B cell (primary cell): ENCODE data around the gene S100A3. TPM values are rescaled to one million over a fixed set of nuclear protein-coding genes. Genes with fewer than 3 reads are reported as not detected.

Experiments used
- ATAC-seq: fragments of 200-7000 bp; cut with Tn5 transposase; one replicate; pipeline ENCODE4 v1.10.0; 2021; ENCODE audit warnings: low read depth, mild to moderate bottlenecking, moderate number of reproducible peaks, moderate library complexity
- CTCF ChIA-PET: fragments of 350-600 bp; sonication (Branson Sonifier 250); formaldehyde crosslinking; loops from one replicate; lab custom pipeline; 2021; ENCODE audit warnings: antibody characterized with exemption, inconsistent platforms; lab: Charles Lee
- POLR2A ChIA-PET: fragments of 350-600 bp; sonication (Branson Sonifier 250); formaldehyde crosslinking; loops from one replicate; lab custom pipeline; 2021; ENCODE audit warnings: antibody characterized with exemption; lab: Charles Lee
- DNase-seq: peaks from one replicate; pipeline ENCODE4 v3.0.0; 2013
- H2AFZ ChIP-seq: 2 replicates; pipeline ENCODE4 v1.6.1; 2012; ENCODE audit warnings: mild to moderate bottlenecking, low read depth, low read length; ENCODE audit not compliant: insufficient read depth, poor library complexity, severe bottlenecking
- H3K27ac ChIP-seq, 2 donors: 1 replicate in 1 of 2; 2 replicates in 1 of 2; pipeline ENCODE4 v1.5.1; 2012 to 2013; ENCODE audit warnings: low read length in 2 of 2, mild to moderate bottlenecking in 2 of 2, moderate library complexity in 1 of 2
- H3K27me3 ChIP-seq, 4 experiments: fragments of 200-600 bp in 1 of 4; sonication (generic) in 1 of 4; replicated peaks in 1 of 4; 1 replicate in 2 of 4; 2 replicates in 2 of 4; pipeline versions ENCODE4 v1.6.1 to v1.7.0; 2013 to 2016; ENCODE audit warnings: low read length in 3 of 4, mild to moderate bottlenecking in 2 of 4, mixed read lengths in 1 of 4, moderate library complexity in 1 of 4; ENCODE audit not compliant: insufficient read depth in 4 of 4, control insufficient read depth in 3 of 4; ENCODE audit errors: control extremely low read depth in 1 of 4
- H3K36me3 ChIP-seq, 2 experiments: replicated peaks in 1 of 2; 1 replicate in 1 of 2; 2 replicates in 1 of 2; pipeline versions ENCODE4 v1.6.1 to v1.7.1; 2013; ENCODE audit warnings: low read length in 1 of 2; ENCODE audit not compliant: insufficient read depth in 2 of 2, control insufficient read depth in 1 of 2; ENCODE audit errors: control extremely low read depth in 1 of 2, extremely low read depth in 1 of 2
- H3K4me1 ChIP-seq, 2 donors: fragments of 200-600 bp in 1 of 2; sonication (generic) in 1 of 2; 1 replicate in 1 of 2; 2 replicates in 1 of 2; pipeline versions ENCODE4 v1.5.1 to v1.6.1; 2013 to 2017; ENCODE audit warnings: low read length in 2 of 2; ENCODE audit not compliant: control insufficient read depth in 2 of 2, insufficient read depth in 2 of 2
- H3K4me2 ChIP-seq: replicated peaks from 2 replicates; pipeline ENCODE3; 2012; ENCODE audit warnings: mild to moderate bottlenecking, low read depth, low read length; ENCODE audit not compliant: poor library complexity, severe bottlenecking
- H3K4me3 ChIP-seq, 5 experiments: fragments of 200-600 bp in 1 of 5; sonication (generic) in 1 of 5; 1 replicate in 3 of 5; 2 replicates in 2 of 5; pipeline versions ENCODE4 v1.5.1 to v1.7.0; 2011 to 2016; ENCODE audit warnings: low read length in 4 of 5, mild to moderate bottlenecking in 4 of 5, low read depth in 2 of 5, control low read depth in 1 of 5, moderate library complexity in 1 of 5; ENCODE audit not compliant: insufficient read depth in 1 of 5; ENCODE audit errors: control extremely low read depth in 1 of 5, extremely low read depth in 1 of 5
- H3K79me2 ChIP-seq: fragments of 200-600 bp; sonication (generic); one replicate; pipeline ENCODE4 v1.6.0; 2016; ENCODE audit warnings: low read length; ENCODE audit not compliant: control insufficient read depth, insufficient read depth
- H3K9ac ChIP-seq: fragments of 200-600 bp; sonication (generic); 2 replicates; pipeline ENCODE4 v1.6.1; 2017; ENCODE audit warnings: mild to moderate bottlenecking, low read length, moderate library complexity
- H3K9me3 ChIP-seq, 3 donors: one replicate each; pipeline versions ENCODE4 v1.6.1 to v1.7.1; 2013; ENCODE audit warnings: low read length in 2 of 3; ENCODE audit not compliant: control insufficient read depth in 2 of 3, insufficient read depth in 1 of 3; ENCODE audit errors: control extremely low read depth in 1 of 3
- H4K20me1 ChIP-seq: 2 replicates; pipeline ENCODE4 v1.6.0; 2012; ENCODE audit warnings: mild to moderate bottlenecking, low read length; ENCODE audit not compliant: insufficient read depth, control insufficient read depth, poor library complexity, severe bottlenecking
- H3K27ac Mint-ChIP-seq: one replicate; pipeline ENCODE4 v1.8.0; 2021; ENCODE audit warnings: mixed read lengths
- H3K27me3 Mint-ChIP-seq: one replicate; pipeline ENCODE4 v1.8.0; 2021; ENCODE audit warnings: mixed read lengths
- H3K4me1 Mint-ChIP-seq: one replicate; pipeline ENCODE4 v1.8.0; 2021; ENCODE audit warnings: mixed read lengths
- H3K4me3 Mint-ChIP-seq: one replicate; pipeline ENCODE4 v1.8.0; 2021; ENCODE audit warnings: mixed read lengths
- H3K9me3 Mint-ChIP-seq: one replicate; pipeline ENCODE4 v1.8.0; 2022; ENCODE audit warnings: mixed read lengths; ENCODE audit not compliant: insufficient read depth
- CTCF ChIP-seq: fragments of 200-600 bp; IDR thresholded peaks from one replicate; pipeline ENCODE4 v1.8.0; 2022; ENCODE audit warnings: antibody characterized with exemption, mild to moderate bottlenecking
- EZH2 ChIP-seq: IDR thresholded peaks from 2 replicates; pipeline ENCODE4 v1.6.1; 2012; ENCODE audit warnings: borderline replicate concordance, low read depth, mild to moderate bottlenecking, moderate library complexity, low read length; ENCODE audit not compliant: insufficient read depth, poor library complexity, severe bottlenecking
- WGBS: methylation state at CpG from one replicate; pipeline ENCODE4 v1.1.5; 2013; ENCODE audit warnings: missing lambda C conversion rate; ENCODE audit not compliant: insufficient coverage; 5-methylcytosine and 5-hydroxymethylcytosine counted together
- intact Hi-C: fragments of 100-400 bp; cut with micrococcal nuclease; formaldehyde crosslinking; loops from one replicate; pipeline ENCODE4 v1.10.0; 2022
- polyA plus RNA-seq: library from polyadenylated mRNA; depleted of rRNA; stranded (reverse); fragments of >200 nt; gene quantifications from 2 replicates; pipeline ENCODE4 v1.2.3, GENCODE V29; 2012
- total RNA-seq, 2 donors: library from RNA; stranded (reverse); fragments of 120-200 nt in 1 of 2; gene quantifications; 1 replicate in 1 of 2; 2 replicates in 1 of 2; pipeline versions ENCODE4 v1.2.3 to v1.2.4, GENCODE V29; 2013 to 2022

The S100A3 gene
- total and polyA plus RNA-seq, 2 donors (not counting 1 experiment from before 2014, with no cell fraction given): not detected

- intact Hi-C loops: loop anchor here (10.0 kb wide), 2 partner anchors 100 to 140 kb away; partner anchors contain the start of genes CHTOP, ILF2 and NPR1
- POLR2A ChIA-PET: interaction anchor here (0.8 to 2.8 kb wide), 9 partner anchors 10 to 685 kb away, joined by 3 to 20 read pairs (median 5); partner anchors contain the start of genes S100A2 and S100A4
- H3K36me3 ChIP-seq: peaks cover 0 to 4% of the 10 kb centered on the region in 2 experiments
- peaks cover 10% of the 10 kb centered on the region for H3K79me2 ChIP-seq
- peak overlapping the region; percentile 96 for H3K27ac Mint-ChIP-seq
- no peaks in the 10 kb centered on the region for H4K20me1 ChIP-seq
- TF ChIP-seq CTCF: no peak
- TF ChIP-seq EZH2: no peak
- peak overlapping the region; percentile 86 for H3K9ac ChIP-seq
- ATAC-seq (no peak), DNase-seq (no peak)
- peak overlapping the region; percentile 96 for H3K4me2 ChIP-seq
- no peaks in the 10 kb centered on the region for H3K27me3 Mint-ChIP-seq
- CTCF ChIA-PET: interaction anchor here (0.9 to 10.9 kb wide), 11 partner anchors 12 to 137 kb away, joined by 3 to 189 read pairs (median 5); partner anchors contain the start of genes CHTOP, S100A2, S100A3 and S100A4
- H3K9me3 ChIP-seq: no peaks in the 10 kb centered on the region
- peak overlapping the region; percentile 96 for H2AFZ ChIP-seq
- H3K4me3 ChIP-seq: peak overlapping the region; percentile 75 to 95 (median 85)
- H3K27ac ChIP-seq: peak overlapping the region in 1 of 2 donors; percentile 84
- WGBS: 100% methylated on average over 1 of the region's 3 CpGs
- peaks cover 45% of the 10 kb centered on the region for H3K4me1 Mint-ChIP-seq
- no peaks in the 10 kb centered on the region for H3K9me3 Mint-ChIP-seq
- peak overlapping the region; percentile 95 for H3K4me3 Mint-ChIP-seq
- H3K4me1 ChIP-seq: peaks cover 38 to 48% of the 10 kb centered on the region in 2 donors
- no peaks in the 10 kb centered on the region for H3K27me3 ChIP-seq
Measured at GRCh38 chr1:153534925-153535241, 14.2 kb downstream of the S100A3 start.

GRCh38 chr1:153534226-153534924 is 14.7 kb downstream of the S100A3 start:
- Histone ChIP-seq H3K4me2 (peak overlapping the region; percentile 96), H3K9ac (peak overlapping the region; percentile 86), H3K9me3 (no peaks in the 10 kb centered on the region), H3K4me3 (peak overlapping the region in 3 of 5 experiments; percentile 75 to 95 (median 85)), H3K79me2 (peaks cover 10% of the 10 kb centered on the region), H3K36me3 (peaks cover 0 to 4% of the 10 kb centered on the region in 2 experiments), H3K4me1 (peaks cover 38 to 48% of the 10 kb centered on the region in 2 donors), H3K27ac (peak overlapping the region in 1 of 2 donors; percentile 84), H2AFZ (no peak overlapping the region), H3K27me3 (no peaks in the 10 kb centered on the region), H4K20me1 (no peaks in the 10 kb centered on the region)
- ChIA-PET POLR2A (interaction anchor here (0.6 to 2.8 kb wide), 5 partner anchors 11 to 686 kb away, joined by 3 to 20 read pairs (median 5); partner anchors contain the start of genes S100A2 and S100A4), CTCF (interaction anchor here (0.9 to 10.9 kb wide), 11 partner anchors 13 to 137 kb away, joined by 3 to 189 read pairs (median 5); partner anchors contain the start of genes CHTOP, S100A2, S100A3 and S100A4)
- Mint-ChIP-seq H3K9me3 (no peaks in the 10 kb centered on the region), H3K27me3 (no peaks in the 10 kb centered on the region), H3K4me3 (peak overlapping the region; percentile 95), H3K27ac (peak overlapping the region; percentile 96), H3K4me1 (peaks cover 41% of the 10 kb centered on the region)
- DNase-seq (no peak), ATAC-seq (no peak)
- intact Hi-C loops: loop anchor here (10.0 kb wide), 2 partner anchors 100 to 140 kb away; partner anchors contain the start of genes CHTOP, ILF2 and NPR1
- 95% methylated on average over 6 of the region's 7 CpGs for WGBS
- TF ChIP-seq EZH2 (no peak), CTCF (no peak)
